ENCODE measurements around the gene CUL3.
"Not testable (repeated sequence)": the region's sequence is repeated elsewhere in the genome, so short reads cannot be mapped to it uniquely, and the experiment has no call there.

The CUL3 gene

GRCh38 chr2:224585211-224586088, at the start of gene CUL3:
Gene CUL3, minus strand, starts transcription at chr2:224585363. Its CDS starts 354 bp downstream, at chr2:224585009.
- peak; percentile 98 for DNase-seq

DNA sequence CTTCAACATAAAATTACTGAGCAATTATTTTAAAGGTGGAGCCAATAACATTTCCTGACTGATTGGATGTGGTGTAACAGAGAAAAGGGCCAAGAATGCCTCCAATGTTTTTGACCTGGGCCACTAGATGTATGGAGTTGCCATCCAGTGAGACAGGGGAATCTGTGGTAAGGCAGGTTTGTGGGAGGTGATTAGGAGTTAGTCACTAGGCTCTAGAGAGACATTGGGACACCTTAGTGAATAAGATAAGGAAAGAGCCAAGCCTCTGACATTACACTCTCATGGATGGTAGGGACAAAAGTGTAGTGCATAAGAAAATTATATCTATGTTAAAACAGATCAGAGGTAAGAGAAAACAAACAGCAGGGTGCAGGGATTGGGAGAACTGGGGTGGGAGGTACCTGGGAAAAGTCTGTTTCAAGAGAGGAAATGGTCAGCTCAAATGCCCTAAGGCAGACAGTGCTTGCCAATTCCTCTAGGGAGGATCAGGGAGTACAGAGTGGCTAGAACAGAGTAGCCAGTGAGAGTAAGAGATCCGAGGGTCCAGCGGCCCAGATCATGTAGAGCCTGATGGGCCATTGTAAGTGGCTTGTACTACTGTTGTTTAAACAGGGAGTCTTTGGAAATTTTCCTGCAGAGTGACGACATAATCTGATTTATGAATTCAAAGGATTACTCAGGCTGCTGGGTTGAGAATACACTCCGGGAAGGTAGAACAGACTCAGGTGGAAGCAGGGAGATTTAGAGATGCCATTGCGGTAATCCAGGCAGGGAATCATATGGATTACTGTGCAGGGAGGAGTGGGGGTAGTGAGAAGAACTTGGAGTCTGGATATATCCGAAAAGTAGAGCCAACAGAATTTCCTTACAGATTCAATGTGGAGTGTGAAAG, 45.7 kb upstream of the CUL3 start:
- no peak for DNase-seq

DNA sequence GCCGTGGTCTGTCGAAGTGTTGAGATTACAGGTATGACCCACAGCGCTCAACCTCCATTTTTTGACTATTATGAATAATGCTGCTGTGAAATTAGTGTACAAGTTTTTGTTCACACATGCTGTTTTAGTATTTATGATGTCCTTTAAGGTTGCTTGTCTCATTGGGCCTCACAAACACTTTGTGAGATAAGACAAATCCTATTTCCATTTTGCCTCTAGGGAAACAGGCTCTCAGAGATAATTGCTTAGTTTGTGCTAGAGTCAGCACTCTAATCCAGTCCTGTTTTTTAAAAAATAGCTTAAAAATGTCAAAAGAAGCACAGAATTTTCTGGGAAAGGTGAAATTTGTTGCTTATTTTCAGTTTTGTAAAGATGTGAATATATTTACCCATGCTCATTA, 43.3 kb upstream of the CUL3 start:
- no peak for DNase-seq

GRCh38 chr2:224626735-224627134, 41.6 kb upstream of the CUL3 start:
- no peak for DNase-seq

GRCh38 chr2:224613543-224614286, 28.6 kb upstream of the CUL3 start:
- DNase-seq: no peak

- no peak for DNase-seq
Observed at GRCh38 chr2:224612578-224612977, 27.4 kb upstream of the CUL3 start.

- no peak for DNase-seq
Observed at GRCh38 chr2:224611938-224612337, 26.8 kb upstream of the CUL3 start.

GRCh38 chr2:224608104-224608503, 22.9 kb upstream of the CUL3 start:
- no peak for DNase-seq

- not testable (repeated sequence) for DNase-seq
Observed at GRCh38 chr2:224603746-224604500, 18.8 kb upstream of the CUL3 start.

DNA sequence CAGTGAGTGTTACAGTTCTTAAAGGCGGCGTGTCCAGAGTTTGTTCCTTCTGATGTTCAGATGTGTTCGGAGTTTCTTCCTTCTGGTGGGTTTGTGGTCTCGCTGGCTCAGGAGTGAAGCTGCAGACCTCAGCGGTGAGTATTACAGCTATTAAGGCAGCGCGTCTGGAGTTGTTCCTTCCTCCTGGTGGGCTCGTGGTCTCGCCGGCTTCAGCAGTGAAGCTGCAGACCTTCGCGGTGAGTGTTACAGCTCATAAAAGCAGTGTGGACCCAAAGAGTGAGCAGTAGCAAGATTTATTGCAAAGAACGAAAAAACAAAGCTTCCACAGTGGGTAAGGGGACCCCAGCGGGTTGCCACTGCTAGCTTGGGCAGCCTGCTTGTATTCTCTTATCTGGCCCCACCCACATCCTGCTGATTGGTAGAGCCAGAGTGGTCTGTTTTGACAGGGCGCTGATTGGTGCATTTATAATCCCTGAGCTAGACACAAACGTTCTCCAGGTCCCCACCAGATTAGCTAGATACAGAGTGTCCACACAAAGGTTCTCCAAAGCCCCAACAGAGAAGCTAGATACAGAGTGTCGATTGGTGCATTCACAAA, 17.7 kb upstream of the CUL3 start:
- not testable (repeated sequence) for DNase-seq

GRCh38 chr2:224601923-224602322, 16.8 kb upstream of the CUL3 start:
- no peak for DNase-seq

DNA sequence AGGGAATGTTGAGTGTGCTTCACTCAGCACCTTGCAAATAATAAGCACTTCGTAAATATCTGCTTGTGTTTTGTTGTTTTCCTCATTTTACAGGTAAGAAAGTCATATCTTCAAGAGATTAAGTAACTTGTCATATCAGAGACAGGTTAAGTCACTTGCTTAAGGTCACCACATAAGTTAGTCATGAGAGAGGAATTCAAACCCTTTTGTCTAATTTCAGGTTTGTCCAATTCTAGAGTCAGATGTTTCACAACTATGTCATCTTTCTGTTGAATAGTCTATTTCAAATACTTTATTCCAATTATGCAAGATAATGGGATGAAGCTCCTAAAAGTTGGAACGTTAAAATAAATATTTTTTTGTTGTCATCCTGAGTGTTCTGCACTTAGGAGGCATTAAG, 13.5 kb upstream of the CUL3 start:
- DNase-seq: no peak

DNA sequence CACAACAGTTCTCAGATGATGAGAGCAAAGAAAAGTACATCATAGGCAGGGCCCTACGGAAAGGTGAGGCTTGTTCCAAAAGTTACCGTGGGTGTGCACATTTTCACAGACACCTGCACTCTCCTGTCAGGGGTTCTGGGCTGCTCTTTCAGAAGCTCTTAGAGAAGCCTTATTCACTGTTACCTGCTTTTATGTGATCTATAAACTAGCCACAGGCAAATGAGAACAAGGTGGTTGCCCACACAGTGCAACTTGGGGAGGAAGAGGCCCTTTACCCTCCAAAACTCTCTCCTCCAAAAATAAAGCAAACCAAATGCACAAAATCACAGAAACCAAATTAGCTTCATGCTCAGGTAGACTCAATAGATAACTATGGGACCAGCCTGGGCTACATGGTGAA, 11.1 kb upstream of the CUL3 start:
- no peak for DNase-seq

DNA sequence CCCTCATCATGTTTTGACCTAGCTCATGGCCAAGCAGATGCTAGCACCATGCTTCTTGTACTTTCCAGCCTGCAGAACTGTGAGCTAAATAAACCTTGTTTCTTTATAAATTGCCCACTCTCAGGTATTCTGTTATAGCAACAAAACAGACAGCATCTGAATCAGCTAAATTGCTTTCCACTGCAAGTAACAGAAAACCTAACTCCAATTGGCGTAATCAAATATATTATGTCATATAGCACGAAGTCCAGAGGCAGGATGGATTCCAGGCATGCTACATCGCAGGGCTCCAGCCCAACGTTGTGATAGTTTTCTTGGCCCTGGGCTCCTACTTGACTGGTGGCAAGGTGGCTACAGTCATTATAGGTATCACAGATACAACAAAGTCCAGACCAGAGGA, 10.4 kb upstream of the CUL3 start:
- DNase-seq: no peak

DNA sequence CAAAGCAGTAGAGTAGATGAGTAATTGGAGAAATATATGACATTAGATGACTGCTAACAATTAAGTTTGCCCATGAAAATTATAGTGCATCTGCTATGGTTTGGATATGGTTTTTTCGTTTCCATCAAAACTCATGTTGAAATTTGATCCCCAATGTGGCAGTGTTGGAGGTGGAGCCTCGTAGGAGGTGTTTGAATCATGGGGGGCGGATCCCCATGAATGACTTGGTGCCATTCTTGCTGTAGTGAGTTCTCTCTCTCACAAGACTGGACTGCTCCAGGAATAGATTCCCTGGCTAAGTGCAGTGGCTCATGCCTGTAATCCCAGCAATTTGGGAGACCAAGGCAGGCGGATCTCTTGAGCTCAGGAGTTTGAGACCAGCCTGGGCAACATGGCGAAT, 9.7 kb upstream of the CUL3 start:
- no peak for DNase-seq

DNA sequence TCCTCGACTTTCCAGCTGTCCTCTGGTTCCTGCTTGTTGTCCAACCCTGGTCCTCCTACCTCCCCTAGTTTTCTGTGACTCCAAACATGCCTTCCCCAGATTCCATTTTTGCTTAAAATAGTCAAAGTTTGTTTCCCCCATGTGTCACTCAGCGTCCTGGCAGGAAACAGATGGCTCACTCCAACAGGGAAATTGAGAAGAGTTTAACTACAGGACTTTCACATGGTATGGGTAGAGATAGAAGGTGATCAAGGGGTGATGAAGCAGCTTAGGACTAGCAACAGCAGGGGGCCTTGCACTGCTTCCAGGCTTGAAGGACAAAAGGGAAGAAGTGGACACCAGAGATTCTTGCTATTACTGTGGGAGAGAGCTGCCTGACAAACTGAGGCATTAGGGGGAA, 6.1 kb upstream of the CUL3 start:
- no peak for DNase-seq

DNA sequence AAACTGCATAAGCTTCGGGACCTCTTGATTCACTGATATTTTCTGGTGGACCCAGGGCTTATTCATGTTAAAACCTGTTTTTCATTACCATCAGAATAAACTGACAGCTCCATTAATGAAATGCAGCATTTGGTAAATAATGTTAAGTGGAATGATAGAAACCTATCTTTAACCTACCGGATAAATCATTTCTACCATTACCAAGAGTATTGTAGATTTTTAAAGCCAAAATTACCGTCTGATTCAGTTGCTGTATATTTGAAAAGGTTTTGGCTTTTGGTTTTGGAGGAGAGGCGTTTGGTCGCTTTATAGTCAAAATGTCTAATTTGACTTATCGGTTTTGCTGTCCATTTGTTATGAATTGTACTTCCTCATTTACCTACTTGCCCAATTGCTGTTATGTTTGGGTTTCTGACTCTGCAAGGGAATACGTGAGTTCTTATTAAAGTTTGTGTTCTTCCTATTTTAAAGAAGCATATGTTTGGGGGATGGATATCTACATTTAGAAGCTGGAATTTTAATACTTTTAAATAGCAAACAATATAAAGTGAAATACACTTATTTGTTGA, 1.0 kb upstream of the CUL3 start:
- no peak for DNase-seq

- DNase-seq: no peak
Observed at GRCh38 chr2:224584785-224585210, 365 bp downstream of the CUL3 start.

DNA sequence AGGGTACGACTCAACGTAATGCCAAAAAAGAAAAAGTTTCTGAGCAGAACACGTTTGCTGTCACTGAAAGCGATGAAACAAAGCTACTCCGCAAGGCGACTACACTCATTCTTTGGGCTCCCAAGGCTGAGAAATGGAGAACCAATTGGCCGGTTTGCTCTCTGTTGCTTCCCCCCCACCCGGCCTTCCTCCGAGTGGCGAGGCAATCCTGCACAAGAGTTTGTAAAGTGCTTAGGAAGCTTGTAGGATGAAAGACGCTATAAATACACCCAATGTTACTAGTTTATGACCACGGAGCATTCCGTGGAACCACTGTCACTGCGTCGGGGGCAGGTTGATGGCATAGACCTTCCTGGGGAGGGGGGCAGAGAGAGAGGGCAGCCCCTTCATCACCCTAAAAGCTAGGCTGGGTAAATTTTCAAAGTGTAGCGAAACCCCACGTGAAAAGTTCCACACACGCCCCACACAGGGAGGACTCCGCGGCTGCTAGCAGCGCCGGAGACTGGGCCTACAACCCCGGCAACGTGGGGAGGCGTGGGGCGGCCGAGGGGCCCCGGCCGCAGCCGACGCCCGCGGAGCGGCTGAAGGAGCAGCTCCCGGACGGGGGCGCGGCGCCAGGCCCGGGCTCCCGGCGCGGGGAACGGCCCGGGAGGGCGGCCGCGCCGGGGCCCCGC, 915 bp downstream of the CUL3 start:
- DNase-seq: no peak

- DNase-seq: not testable (repeated sequence)
Observed at GRCh38 chr2:224583033-224583432, 2.1 kb downstream of the CUL3 start.

- no peak for DNase-seq
Observed at GRCh38 chr2:224580248-224580647, 4.9 kb downstream of the CUL3 start.
